Small intestine (tissue), 7 donors: ENCODE data around the gene CCL11. TPM values are rescaled to one million over a fixed set of nuclear protein-coding genes. Genes with fewer than 3 reads are reported as not detected.

Experiments
- DNase-seq, 2 donors: peaks; one replicate each; pipeline versions ENCODE4 v3.0.0 to v3.0.0-alpha.2; 2013
- FAIRE-seq: peaks from 2 replicates; lab custom pipeline; 2012; peaks lifted over from hg19 to GRCh38; lab: Jason Lieb, UNC
- H3K27ac ChIP-seq, 3 donors: one replicate each; pipeline ENCODE4 v1.5.1; 2013; ENCODE audit warnings: low read length in 2 of 3, mild to moderate bottlenecking in 2 of 3, control low read depth in 1 of 3, inconsistent platforms in 1 of 3, low read depth in 1 of 3, moderate library complexity in 1 of 3
- H3K27me3 ChIP-seq, 3 donors: one replicate each; pipeline ENCODE4 v1.6.1; 2013; ENCODE audit warnings: low read length in 3 of 3, inconsistent platforms in 1 of 3; ENCODE audit not compliant: control insufficient read depth in 3 of 3, insufficient read depth in 3 of 3
- H3K36me3 ChIP-seq, 3 donors: one replicate each; pipeline ENCODE4 v1.6.1; 2013; ENCODE audit warnings: low read length in 3 of 3, inconsistent platforms in 1 of 3, low read depth in 1 of 3, mild to moderate bottlenecking in 1 of 3, moderate library complexity in 1 of 3; ENCODE audit not compliant: control insufficient read depth in 3 of 3, insufficient read depth in 2 of 3
- H3K4me1 ChIP-seq, 3 donors: one replicate each; pipeline ENCODE4 v1.6.1; 2013; ENCODE audit warnings: low read length in 2 of 3, inconsistent platforms in 1 of 3, low read depth in 1 of 3, mild to moderate bottlenecking in 1 of 3, moderate library complexity in 1 of 3; ENCODE audit not compliant: control insufficient read depth in 3 of 3, insufficient read depth in 2 of 3
- H3K4me3 ChIP-seq, 3 donors: one replicate each; pipeline ENCODE4 v1.5.1; 2013; ENCODE audit warnings: low read length in 3 of 3, control low read depth in 1 of 3, inconsistent platforms in 1 of 3, low read depth in 1 of 3, mild to moderate bottlenecking in 1 of 3, moderate library complexity in 1 of 3
- H3K9me3 ChIP-seq, 2 donors: one replicate each; pipeline ENCODE4 v1.6.1; 2013; ENCODE audit warnings: low read depth in 1 of 2, low read length in 1 of 2; ENCODE audit not compliant: control insufficient read depth in 2 of 2, insufficient read depth in 1 of 2
- WGBS, 3 donors: extraction: QIAGEN DNeasy Blood & Tissue Kit; methylation state at CpG; one replicate each; pipeline ENCODE4 v1.1.7; 2013; 5-methylcytosine and 5-hydroxymethylcytosine counted together
- polyA plus RNA-seq, 4 donors: library from polyadenylated mRNA; stranded (reverse) in 3 of 4; unstranded in 1 of 4; fragments of 200-250 nt in 3 of 4; fragments of 120-200 nt in 1 of 4; gene quantifications; one replicate each; pipeline versions ENCODE4 v1.2.1 to v1.2.3, GENCODE V29; 2013
- donor health status: healthy with polysubstance abuse.
- donor health status: control.
- donor health status: control.
- donor health status: Bipolar disorder and iron deficiency.
- donor health status: healthy.

The CCL11 gene
- polyA plus RNA-seq, 4 donors, result 0.43 to 12.4 (median 0.45) TPM; not detected in 1

GRCh38 chr17:34305061-34305460 is 19.5 kb downstream of the CCL11 start:
- WGBS, 3 donors, result 88 to 94% (median 90%) methylated on average over 4 of the region's 4 CpGs
- no peak overlapping the region for H3K27ac ChIP-seq
- H3K4me3 ChIP-seq, result no peak overlapping the region
- H3K9me3 ChIP-seq, result no peaks in the 10 kb centered on the region
- no peaks in the 10 kb centered on the region for H3K27me3 ChIP-seq
- DNase-seq, result no peak
- no peaks in the 10 kb centered on the region for H3K36me3 ChIP-seq
- FAIRE-seq, result no peak
- H3K4me1 ChIP-seq, result no peaks in the 10 kb centered on the region

GRCh38 chr17:34305606-34306005 is 20.1 kb downstream of the CCL11 start:
- Histone ChIP-seq H3K9me3 (no peaks in the 10 kb centered on the region), H3K4me1 (no peaks in the 10 kb centered on the region), H3K4me3 (no peak overlapping the region), H3K36me3 (no peaks in the 10 kb centered on the region), H3K27me3 (no peaks in the 10 kb centered on the region), H3K27ac (no peak overlapping the region)
- DNase-seq (no peak), FAIRE-seq (no peak)

GRCh38 chr17:34306466-34306865 is 20.9 kb downstream of the CCL11 start:
- 53 to 71% (median 55%) methylated on average over 3 of the region's 3 CpGs for WGBS, 3 donors
- Histone ChIP-seq H3K4me3 (no peak overlapping the region), H3K27ac (no peak overlapping the region), H3K9me3 (no peaks in the 10 kb centered on the region), H3K36me3 (no peaks in the 10 kb centered on the region), H3K4me1 (no peaks in the 10 kb centered on the region), H3K27me3 (peaks cover 0 to 3% (median 0%) of the 10 kb centered on the region in 3 donors)
- DNase-seq, result peak; percentile 5 to 12
- no peak for FAIRE-seq

- WGBS, 3 donors, result 50 to 62% (median 52%) methylated on average over 3 of the region's 3 CpGs
- no peak overlapping the region for H3K4me3 ChIP-seq
- FAIRE-seq (no peak), DNase-seq (no peak)
- no peak overlapping the region for H3K27ac ChIP-seq
- no peaks in the 10 kb centered on the region for H3K4me1 ChIP-seq
- peaks cover 0 to 3% (median 0%) of the 10 kb centered on the region in 3 donors for H3K27me3 ChIP-seq
- no peaks in the 10 kb centered on the region for H3K36me3 ChIP-seq
- H3K9me3 ChIP-seq, result no peaks in the 10 kb centered on the region
Observed at GRCh38 chr17:34307110-34307509, 21.6 kb downstream of the CCL11 start.

DNA sequence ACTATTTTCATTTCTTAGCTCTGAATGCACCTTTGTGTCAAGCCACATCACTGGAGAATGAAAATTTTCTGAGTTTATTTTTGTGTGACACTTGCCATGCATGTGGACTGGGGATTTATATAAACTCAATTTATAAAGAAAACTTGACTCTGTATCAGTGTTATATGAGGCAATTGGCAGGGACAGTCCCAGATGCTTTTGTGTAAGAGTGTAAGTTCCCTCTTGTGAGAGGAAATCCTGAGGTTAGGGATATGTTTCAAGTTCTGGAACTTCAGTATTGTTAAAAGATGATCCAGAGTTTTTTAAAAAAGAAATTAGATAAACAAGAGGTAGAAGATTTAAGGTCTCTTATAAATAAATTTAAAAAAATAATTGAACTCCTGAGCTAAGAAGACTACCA is 22.8 kb downstream of the CCL11 start:
- Histone ChIP-seq H3K4me1 (no peaks in the 10 kb centered on the region), H3K27me3 (peaks cover 0 to 3% (median 0%) of the 10 kb centered on the region in 3 donors), H3K36me3 (no peaks in the 10 kb centered on the region), H3K4me3 (no peak overlapping the region), H3K9me3 (no peaks in the 10 kb centered on the region), H3K27ac (no peak overlapping the region)
- DNase-seq (no peak), FAIRE-seq (no peak)

DNA sequence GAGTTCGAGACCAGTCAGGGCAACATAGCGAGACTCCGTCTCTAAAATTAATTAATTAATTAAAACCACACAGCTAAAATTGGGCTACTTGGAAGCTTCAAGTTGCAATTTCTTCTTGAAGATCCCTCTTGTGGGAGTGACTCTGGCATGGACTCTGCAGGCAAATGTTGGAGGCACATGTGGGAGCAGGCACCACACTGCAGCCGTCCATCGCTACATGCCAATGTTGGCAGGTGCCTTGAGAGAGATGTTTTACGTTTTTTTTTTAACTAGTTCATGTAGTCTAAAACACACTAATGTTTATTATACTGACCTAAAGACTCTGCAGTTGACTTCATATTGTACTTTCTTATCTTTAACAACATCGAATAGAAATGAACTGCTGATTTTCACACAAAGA is 25.7 kb downstream of the CCL11 start:
- Histone ChIP-seq H3K9me3 (no peaks in the 10 kb centered on the region), H3K27me3 (peaks cover 0 to 3% (median 0%) of the 10 kb centered on the region in 3 donors), H3K4me1 (no peaks in the 10 kb centered on the region), H3K36me3 (no peaks in the 10 kb centered on the region), H3K4me3 (no peak overlapping the region), H3K27ac (no peak overlapping the region)
- DNase-seq, result no peak
- no peak for FAIRE-seq
- WGBS, 3 donors, result 78 to 82% (median 82%) methylated on average over 7 of the region's 7 CpGs

DNA sequence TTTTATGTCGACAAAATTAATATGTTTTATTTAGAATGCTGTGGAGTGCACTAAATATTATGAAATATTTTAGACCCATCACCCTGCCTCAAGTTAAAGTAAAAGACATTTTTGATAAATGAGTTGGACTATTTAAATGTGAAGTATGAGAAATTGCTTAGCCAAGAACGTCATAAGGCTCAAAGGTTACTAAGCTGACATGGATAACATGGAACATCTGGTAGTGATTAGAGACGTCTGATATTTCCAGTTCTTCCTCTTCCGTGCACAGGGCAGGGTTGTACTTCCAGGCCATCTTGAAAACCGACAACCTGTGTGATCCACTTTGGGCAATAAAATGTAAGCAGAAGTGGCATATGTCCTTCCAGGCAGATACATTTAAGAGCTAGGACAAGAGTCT is 26.5 kb downstream of the CCL11 start:
- FAIRE-seq, result no peak
- Histone ChIP-seq H3K4me3 (no peak overlapping the region), H3K27ac (peak overlapping the region in 1 of 3 donors; percentile 46), H3K36me3 (no peaks in the 10 kb centered on the region), H3K4me1 (no peaks in the 10 kb centered on the region), H3K9me3 (no peaks in the 10 kb centered on the region), H3K27me3 (peaks cover 0 to 3% (median 0%) of the 10 kb centered on the region in 3 donors)
- DNase-seq, result peak in 1 of 2 donors; percentile 7
- 28 to 40% (median 29%) methylated on average over 5 of the region's 5 CpGs for WGBS, 3 donors

DNA sequence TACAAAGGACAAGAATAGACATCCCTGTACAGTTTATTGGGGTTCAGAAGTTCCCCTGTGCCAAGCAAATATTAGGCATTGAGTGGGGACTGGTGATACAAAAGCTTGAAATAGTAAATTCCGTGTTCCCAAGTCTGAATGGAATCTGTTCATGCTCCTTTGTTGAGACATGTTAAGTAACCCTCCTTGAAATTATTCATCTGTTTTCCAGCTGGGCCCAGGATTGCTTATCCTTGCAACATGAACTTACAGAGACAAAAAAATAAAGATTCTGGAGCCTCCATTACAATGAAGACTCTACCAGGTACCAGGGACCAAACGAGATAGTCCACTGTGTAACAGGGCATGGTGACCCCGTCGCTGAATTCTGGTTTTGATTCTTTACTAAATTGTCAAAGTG is 27.6 kb downstream of the CCL11 start:
- no peak overlapping the region for H3K4me3 ChIP-seq
- no peaks in the 10 kb centered on the region for H3K4me1 ChIP-seq
- H3K27ac ChIP-seq, result peak overlapping the region in 1 of 3 donors; percentile 46
- H3K9me3 ChIP-seq, result no peaks in the 10 kb centered on the region
- H3K27me3 ChIP-seq, result peaks cover 0 to 3% (median 0%) of the 10 kb centered on the region in 3 donors
- no peaks in the 10 kb centered on the region for H3K36me3 ChIP-seq
- DNase-seq (no peak), FAIRE-seq (no peak)
- WGBS, 3 donors, result 78 to 88% (median 79%) methylated on average over 4 of the region's 4 CpGs

DNA sequence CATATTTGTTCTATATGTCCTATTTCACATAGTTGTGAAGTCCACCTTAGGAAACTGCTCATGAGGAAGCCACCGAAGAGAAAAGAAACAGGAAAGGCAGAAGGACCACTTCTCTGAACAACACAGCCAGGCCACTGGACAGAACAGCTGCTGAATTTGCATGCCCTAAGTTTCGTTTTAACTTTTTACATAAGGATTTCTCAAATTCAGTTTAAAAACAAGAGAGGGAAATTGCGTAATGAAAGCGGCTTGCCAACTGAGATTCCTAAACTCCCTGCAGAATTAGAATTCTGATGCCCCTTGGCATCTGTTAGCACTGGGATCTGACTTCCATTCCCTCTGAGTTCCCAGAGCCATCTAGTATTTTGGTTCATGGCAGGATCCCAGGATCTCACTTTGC is 28.7 kb downstream of the CCL11 start:
- H3K27me3 ChIP-seq, result peaks cover 0 to 3% (median 0%) of the 10 kb centered on the region in 3 donors
- H3K9me3 ChIP-seq, result no peaks in the 10 kb centered on the region
- H3K4me1 ChIP-seq, result no peaks in the 10 kb centered on the region
- peak overlapping the region in 1 of 3 donors; percentile 60 for H3K27ac ChIP-seq
- no peak overlapping the region for H3K4me3 ChIP-seq
- DNase-seq, result no peak
- H3K36me3 ChIP-seq, result no peaks in the 10 kb centered on the region
- no peak for FAIRE-seq
- 49 to 75% (median 53%) methylated on average over 4 of the region's 4 CpGs for WGBS, 3 donors
